ENCODE results near the gene CNIH1.

The CNIH1 gene

GRCh38 chr14:54435500-54435981, 5.6 kb downstream of the CNIH1 start:
- no peaks in the 10 kb centered on the region for H3K27me3 ChIP-seq (ENCODE audit: insufficient read depth, low read length)
- H3K4me1 ChIP-seq (ENCODE audit: insufficient read depth, low read length, severe bottlenecking): peaks cover 63% of the 10 kb centered on the region
- peak overlapping the region; percentile 30 for H3K4me3 ChIP-seq (ENCODE audit: low read depth, low read length, poor library complexity, severe bottlenecking)
- H3K4me2 ChIP-seq (ENCODE audit: low read length): peak overlapping the region; percentile 59
- H3K9me2 ChIP-seq (ENCODE audit: low read depth, low read length): no peaks in the 10 kb centered on the region
- H3K9me3 ChIP-seq (ENCODE audit: low read length): no peaks in the 10 kb centered on the region
- H3F3A ChIP-seq (ENCODE audit: insufficient read depth, low read length): no peaks in the 10 kb centered on the region
- H3K79me2 ChIP-seq (ENCODE audit: insufficient read depth, low read length): peaks cover 93% of the 10 kb centered on the region
- peak overlapping the region; percentile 43 for H3K27ac ChIP-seq (ENCODE audit: low read depth, low read length, poor library complexity, severe bottlenecking)
- no peak for TF ChIP-seq EZH2 (IDR thresholded peaks at IDR 0.05; ENCODE audit: borderline replicate concordance, low read length)
- no peak for TF ChIP-seq CTCF (IDR thresholded peaks at IDR 0.05; ENCODE audit: low read length)
- H3K9ac ChIP-seq (ENCODE audit: low read length): peak overlapping the region; percentile 8; the same call in 1 of the 2 replicates
- H2AFZ ChIP-seq (ENCODE audit: low read length): no peak overlapping the region
- H4K20me1 ChIP-seq (ENCODE audit: insufficient read depth, low read length): no peaks in the 10 kb centered on the region; the same call in 1 of the 2 replicates
- H3K36me3 ChIP-seq (ENCODE audit: insufficient read depth, low read length): peaks cover 54% of the 10 kb centered on the region

GRCh38 chr14:54428527-54428926, 12.6 kb downstream of the CNIH1 start:
- TF ChIP-seq CTCF (IDR thresholded peaks at IDR 0.05; ENCODE audit: low read length) (no peak), EZH2 (IDR thresholded peaks at IDR 0.05; ENCODE audit: borderline replicate concordance, low read length) (no peak)
- Histone ChIP-seq H3K9me2 (ENCODE audit: low read depth, low read length) (no peaks in the 10 kb centered on the region), H3K4me2 (ENCODE audit: low read length) (no peak overlapping the region), H3K4me3 (ENCODE audit: low read depth, low read length, poor library complexity, severe bottlenecking) (no peak overlapping the region), H3K79me2 (ENCODE audit: insufficient read depth, low read length) (peaks cover 23% of the 10 kb centered on the region), H3K36me3 (ENCODE audit: insufficient read depth, low read length) (peaks cover 93% of the 10 kb centered on the region), H3K27me3 (ENCODE audit: insufficient read depth, low read length) (no peaks in the 10 kb centered on the region), H3F3A (ENCODE audit: insufficient read depth, low read length) (no peaks in the 10 kb centered on the region; the same call in 1 of the 2 replicates), H4K20me1 (ENCODE audit: insufficient read depth, low read length) (no peaks in the 10 kb centered on the region; the same call in 1 of the 2 replicates), H3K9ac (ENCODE audit: low read length) (no peak overlapping the region), H3K9me3 (ENCODE audit: low read length) (no peaks in the 10 kb centered on the region), H2AFZ (ENCODE audit: low read length) (no peak overlapping the region), H3K27ac (ENCODE audit: low read depth, low read length, poor library complexity, severe bottlenecking) (no peak overlapping the region), H3K4me1 (ENCODE audit: insufficient read depth, low read length, severe bottlenecking) (no peaks in the 10 kb centered on the region)

GRCh38 chr14:54427871-54428270, 13.3 kb downstream of the CNIH1 start:
- TF ChIP-seq EZH2 (IDR thresholded peaks at IDR 0.05; ENCODE audit: borderline replicate concordance, low read length) (no peak), CTCF (IDR thresholded peaks at IDR 0.05; ENCODE audit: low read length) (no peak)
- H3K79me2 ChIP-seq (ENCODE audit: insufficient read depth, low read length): peaks cover 17% of the 10 kb centered on the region
- H3K27me3 ChIP-seq (ENCODE audit: insufficient read depth, low read length): no peaks in the 10 kb centered on the region
- no peak overlapping the region for H3K9ac ChIP-seq (ENCODE audit: low read length)
- H3K4me1 ChIP-seq (ENCODE audit: insufficient read depth, low read length, severe bottlenecking): no peaks in the 10 kb centered on the region
- no peaks in the 10 kb centered on the region; the same call in 1 of the 2 replicates for H3F3A ChIP-seq (ENCODE audit: insufficient read depth, low read length)
- H3K27ac ChIP-seq (ENCODE audit: low read depth, low read length, poor library complexity, severe bottlenecking): no peak overlapping the region
- no peaks in the 10 kb centered on the region for H3K9me3 ChIP-seq (ENCODE audit: low read length)
- H3K36me3 ChIP-seq (ENCODE audit: insufficient read depth, low read length): peaks cover 87% of the 10 kb centered on the region
- H2AFZ ChIP-seq (ENCODE audit: low read length): no peak overlapping the region
- no peaks in the 10 kb centered on the region; the same call in 1 of the 2 replicates for H4K20me1 ChIP-seq (ENCODE audit: insufficient read depth, low read length)
- no peak overlapping the region for H3K4me3 ChIP-seq (ENCODE audit: low read depth, low read length, poor library complexity, severe bottlenecking)
- H3K4me2 ChIP-seq (ENCODE audit: low read length): no peak overlapping the region
- H3K9me2 ChIP-seq (ENCODE audit: low read depth, low read length): no peaks in the 10 kb centered on the region

All from OCI-LY1 (cell line).